OCI-LY7 (cell line): ENCODE data around the gene LY6G6F. TPM values are rescaled to one million over a fixed set of nuclear protein-coding genes. Genes with fewer than 3 reads are reported as not detected.

Experiments
- BruUV-seq: library from RNA; stranded (reverse); fragments of 400-500 nt; replicated peaks from 2 replicates; lab custom pipeline; 2021; lab: Mats Ljungman, UMichigan
- CTCF ChIA-PET: fragments of 300-600 bp; sonication (Branson Sonifier 250); formaldehyde crosslinking; loops from one replicate; lab custom pipeline; 2022; ENCODE audit warnings: antibody characterized with exemption; ENCODE audit not compliant: unreplicated experiment; lab: Charles Lee
- POLR2A ChIA-PET: fragments of 300-600 bp; sonication (Branson Sonifier 250); formaldehyde crosslinking; loops from one replicate; lab custom pipeline; 2022; ENCODE audit warnings: antibody characterized with exemption; lab: Charles Lee
- DNase-seq: peaks from one replicate; pipeline ENCODE4 v3.0.0-alpha.2; 2015; ENCODE audit warnings: low spot score
- H2AFZ ChIP-seq: fragments of 200-600 bp; sonication (generic), shearing (Covaris generic); 2 replicates; pipeline ENCODE4 v1.6.1; 2014; ENCODE audit warnings: mild to moderate bottlenecking, antibody characterized with exemption, low read length, moderate library complexity
- H3K27ac ChIP-seq: fragments of 200-600 bp; sonication (generic); 2 replicates; pipeline ENCODE4 v1.5.1; 2014; ENCODE audit warnings: mixed run types, low read depth, mild to moderate bottlenecking, moderate library complexity, low read length, inconsistent platforms; ENCODE audit not compliant: poor library complexity, severe bottlenecking
- H3K36me3 ChIP-seq: fragments of 200-600 bp; sonication (generic); 2 replicates; pipeline ENCODE4 v1.6.1; 2014; ENCODE audit warnings: mild to moderate bottlenecking, antibody characterized with exemption, low read length, moderate library complexity, mixed read lengths; ENCODE audit not compliant: insufficient read depth
- H3K4me1 ChIP-seq: fragments of 200-600 bp; sonication (generic); 2 replicates; pipeline ENCODE4 v1.5.1; 2014; ENCODE audit warnings: mild to moderate bottlenecking, low read length; ENCODE audit not compliant: insufficient read depth, poor library complexity, severe bottlenecking
- H3K4me2 ChIP-seq: fragments of 200-600 bp; sonication (generic); 2 replicates; pipeline ENCODE4 v1.6.1; 2014; ENCODE audit warnings: mild to moderate bottlenecking, low read length
- H3K4me3 ChIP-seq: fragments of 200-600 bp; sonication (generic); 2 replicates; pipeline ENCODE4 v1.5.1; 2014; ENCODE audit warnings: mild to moderate bottlenecking, low read depth, low read length; ENCODE audit not compliant: poor library complexity, severe bottlenecking
- H3K79me2 ChIP-seq: fragments of 200-600 bp; sonication (generic); 2 replicates; pipeline ENCODE4 v1.6.1; 2016; ENCODE audit warnings: low read depth, mild to moderate bottlenecking, low read length, moderate library complexity, mixed read lengths; ENCODE audit not compliant: insufficient read depth
- H3K9me2 ChIP-seq: fragments of 200-600 bp; sonication (generic); 2 replicates; pipeline ENCODE4 v1.6.1; 2016; ENCODE audit warnings: mild to moderate bottlenecking, low read length, mixed read lengths; ENCODE audit not compliant: insufficient read depth
- H3K9me3 ChIP-seq: fragments of 200-600 bp; sonication (generic); 2 replicates; pipeline ENCODE4 v1.6.1; 2014; ENCODE audit warnings: mild to moderate bottlenecking, mixed run types, low read length, mixed read lengths
- H4K20me1 ChIP-seq: fragments of 200-600 bp; sonication (generic); 2 replicates; pipeline ENCODE4 v1.6.1; 2014; ENCODE audit warnings: mild to moderate bottlenecking, antibody characterized with exemption, low read length, moderate library complexity, mixed read lengths; ENCODE audit not compliant: insufficient read depth
- CTCF ChIP-seq: fragments of 200-600 bp; sonication (generic); conservative IDR thresholded peaks from 2 replicates; pipeline ENCODE4 v1.5.1; 2014; ENCODE audit warnings: mild to moderate bottlenecking, antibody characterized with exemption, low read length, moderate library complexity, mixed read lengths
- EZH2phosphoT487 ChIP-seq: fragments of 200-600 bp; sonication (generic); IDR thresholded peaks from 2 replicates; pipeline ENCODE4 v1.6.1; 2018; ENCODE audit warnings: low read depth, borderline replicate concordance, mild to moderate bottlenecking, mixed run types, antibody characterized with exemption, low read length, moderate library complexity, mixed read lengths
- intact Hi-C: fragments of 100-400 bp; cut with micrococcal nuclease; formaldehyde crosslinking; loops from one replicate; pipeline ENCODE4 v1.10.0; 2022; ENCODE audit not compliant: unreplicated experiment
- microRNA-seq: library from miRNA; unstranded; fragments of <30 nt; microRNA quantifications from one replicate; pipeline ENCODE4 v1.2.0, GENCODE V29; 2022; ENCODE audit warnings: borderline replicate concordance
- small RNA-seq: library from RNA; depleted of rRNA; stranded (forward); fragments of <200 nt; gene quantifications from one replicate; pipeline ENCODE3, GENCODE V24; 2014
- total RNA-seq, 2 experiments: library from RNA; depleted of rRNA in 1 of 2; stranded (reverse); fragments of >200 nt in 1 of 2; shearing (Covaris generic) in 1 of 2; gene quantifications; 2 replicates each; pipeline ENCODE4 v1.2.3, GENCODE V29; 2014 to 2022

LY6G6F gene
- total RNA-seq, 2 experiments from 2014 or later, result not detected

GRCh38 chr6:31752739-31753319, 46.2 kb downstream of the LY6G6F start:
- ChIA-PET CTCF (no interaction called here), POLR2A (interaction anchor here (0.5 to 1.9 kb wide), 3 partner anchors 12 to 92 kb away, joined by 3 to 9 read pairs (median 6); partner anchors contain the start of gene MSH5)
- no peak overlapping the region for H3K4me3 ChIP-seq
- no TSS peak for BruUV-seq
- no peak for DNase-seq
- no peaks in the 10 kb centered on the region for H3K79me2 ChIP-seq
- peaks cover 19% of the 10 kb centered on the region for H3K36me3 ChIP-seq
- no peaks in the 10 kb centered on the region for H3K4me1 ChIP-seq
- H3K9me3 ChIP-seq, result no peaks in the 10 kb centered on the region
- no peak overlapping the region for H3K4me2 ChIP-seq
- H2AFZ ChIP-seq, result no peak overlapping the region
- intact Hi-C loops, result no loop called here
- H4K20me1 ChIP-seq, result no peaks in the 10 kb centered on the region
- TF ChIP-seq EZH2phosphoT487 (no peak), CTCF (no peak)
- no peak overlapping the region for H3K27ac ChIP-seq
- no peaks in the 10 kb centered on the region for H3K9me2 ChIP-seq

- TF ChIP-seq CTCF (no peak), EZH2phosphoT487 (no peak)
- Histone ChIP-seq H3K27ac (no peak overlapping the region), H3K79me2 (no peaks in the 10 kb centered on the region), H3K4me3 (no peak overlapping the region), H2AFZ (no peak overlapping the region), H3K9me3 (no peaks in the 10 kb centered on the region), H3K4me2 (no peak overlapping the region), H4K20me1 (no peaks in the 10 kb centered on the region), H3K9me2 (no peaks in the 10 kb centered on the region), H3K4me1 (no peaks in the 10 kb centered on the region), H3K36me3 (peaks cover 51% of the 10 kb centered on the region)
- no peak for DNase-seq
- ChIA-PET POLR2A (interaction anchor here (0.6 kb wide), 1 partner anchor 1546 kb away, joined by 5 read pairs; no protein-coding TSS in a partner anchor), CTCF (interaction anchor here (0.9 kb wide), 1 partner anchor 46 kb away, joined by 3 read pairs; no protein-coding TSS in a partner anchor)
- no TSS peak for BruUV-seq
- intact Hi-C loops, result no loop called here
These were observed 51.6 kb downstream of the LY6G6F start for GRCh38 chr6:31758281-31758680.

Small RNA genes lying within 50 kb of the gene (microRNA-seq; reads per million reads assigned to microRNA genes)
- 7.6 reads per million, percentile 5 among the genes with 10 or more reads in this experiment for gene MIR4646

Small RNA genes lying within 50 kb of the gene (small RNA-seq; reads per million reads assigned to genes)
- gene LY6G6D (not detected), gene MIR4646 (not detected), gene RF00019 (not detected), gene RNU6-850P (not detected)

Other genes starting within 250 kb of the LY6G6F start
Only the 30 nearest of the 39 such genes appear.
- 17.1 and 21.8 TPM in 2 replicates for gene NFKBIL1, start 159.3 kb upstream of the LY6G6F start, total RNA-seq (2014; rRNA removed; shearing (Covaris generic))
- gene NFKBIL1, start 159.3 kb upstream of the LY6G6F start, total RNA-seq (2022), result 22.7 and 23.2 TPM in 2 replicates
- gene LTA, start 134.6 kb upstream of the LY6G6F start, total RNA-seq (2014; rRNA removed; shearing (Covaris generic)), result 0.98 and 1.1 TPM in 2 replicates
- gene LTA, start 134.6 kb upstream of the LY6G6F start, total RNA-seq (2022), result 4.1 and 4.3 TPM in 2 replicates
- 1.7 and 3.5 TPM in 2 replicates for gene TNF, start 131.3 kb upstream of the LY6G6F start, total RNA-seq (2014; rRNA removed; shearing (Covaris generic))
- gene TNF, start 131.3 kb upstream of the LY6G6F start, total RNA-seq (2022), result 2.5 TPM in 2 replicates
- gene LTB, start 124.4 kb upstream of the LY6G6F start, total RNA-seq (2014; rRNA removed; shearing (Covaris generic)), result 36.5 and 46.8 TPM in 2 replicates
- gene LTB, start 124.4 kb upstream of the LY6G6F start, total RNA-seq (2022), result 36.9 and 39.2 TPM in 2 replicates
- gene LST1, start 120.6 kb upstream of the LY6G6F start, total RNA-seq (2014; rRNA removed; shearing (Covaris generic)), result 1.2 and 3.0 TPM in 2 replicates
- 4.2 and 4.9 TPM in 2 replicates for gene LST1, start 120.6 kb upstream of the LY6G6F start, total RNA-seq (2022)
- gene NCR3, start 113.9 kb upstream of the LY6G6F start, total RNA-seq (2014; rRNA removed; shearing (Covaris generic)), result 1.6 TPM in 1 of 2 replicates, not detected in the other
- 0.74 and 2.0 TPM in 2 replicates for gene NCR3, start 113.9 kb upstream of the LY6G6F start, total RNA-seq (2022)
- 15.3 and 22.0 TPM in 2 replicates for gene AIF1, start 91.6 kb upstream of the LY6G6F start, total RNA-seq (2014; rRNA removed; shearing (Covaris generic))
- gene AIF1, start 91.6 kb upstream of the LY6G6F start, total RNA-seq (2022), result 16.3 and 17.2 TPM in 2 replicates
- 113 and 156 TPM in 2 replicates for gene PRRC2A, start 86.2 kb upstream of the LY6G6F start, total RNA-seq (2014; rRNA removed; shearing (Covaris generic))
- 355 and 379 TPM in 2 replicates for gene PRRC2A, start 86.2 kb upstream of the LY6G6F start, total RNA-seq (2022)
- 191 and 233 TPM in 2 replicates for gene BAG6, start 54.2 kb upstream of the LY6G6F start, total RNA-seq (2014; rRNA removed; shearing (Covaris generic))
- gene BAG6, start 54.2 kb upstream of the LY6G6F start, total RNA-seq (2022), result 320 and 323 TPM in 2 replicates
- 0.13 and 1.5 TPM in 2 replicates for gene APOM, start 51.0 kb upstream of the LY6G6F start, total RNA-seq (2014; rRNA removed; shearing (Covaris generic))
- gene APOM, start 51.0 kb upstream of the LY6G6F start, total RNA-seq (2022), result 2.1 and 3.6 TPM in 2 replicates
- gene C6orf47, start 46.1 kb upstream of the LY6G6F start, total RNA-seq (2014; rRNA removed; shearing (Covaris generic)), result 17.5 and 18.5 TPM in 2 replicates
- 16.7 and 17.4 TPM in 2 replicates for gene C6orf47, start 46.1 kb upstream of the LY6G6F start, total RNA-seq (2022)
- gene GPANK1, start 41.9 kb upstream of the LY6G6F start, total RNA-seq (2014; rRNA removed; shearing (Covaris generic)), result 34.3 and 50.9 TPM in 2 replicates
- 38.8 and 40.7 TPM in 2 replicates for gene GPANK1, start 41.9 kb upstream of the LY6G6F start, total RNA-seq (2022)
- 207 and 230 TPM in 2 replicates for gene CSNK2B, start 40.8 kb upstream of the LY6G6F start, total RNA-seq (2014; rRNA removed; shearing (Covaris generic))
- 245 and 254 TPM in 2 replicates for gene CSNK2B, start 40.8 kb upstream of the LY6G6F start, total RNA-seq (2022)
- gene LY6G5B, start 36.9 kb upstream of the LY6G6F start, total RNA-seq (2014; rRNA removed; shearing (Covaris generic)), result 12.3 and 15.9 TPM in 2 replicates
- 28.7 and 32.0 TPM in 2 replicates for gene LY6G5B, start 36.9 kb upstream of the LY6G6F start, total RNA-seq (2022)
- 1.6 and 1.8 TPM in 2 replicates for gene LY6G5C, start 25.8 kb upstream of the LY6G6F start, total RNA-seq (2014; rRNA removed; shearing (Covaris generic))
- gene LY6G5C, start 25.8 kb upstream of the LY6G6F start, total RNA-seq (2022), result 2.5 and 3.5 TPM in 2 replicates
- gene ABHD16A, start 3.5 kb upstream of the LY6G6F start, total RNA-seq (2014; rRNA removed; shearing (Covaris generic)), result 28.6 and 34.8 TPM in 2 replicates
- gene ABHD16A, start 3.5 kb upstream of the LY6G6F start, total RNA-seq (2022), result 32.7 and 35.2 TPM in 2 replicates
- gene LY6G6D, start 8.5 kb downstream of the LY6G6F start, total RNA-seq (2014; rRNA removed; shearing (Covaris generic)), result not detected in 2 replicates
- gene LY6G6D, start 8.5 kb downstream of the LY6G6F start, total RNA-seq (2022), result not detected in 2 replicates
- not detected in 2 replicates for gene LY6G6C, start 14.9 kb downstream of the LY6G6F start, total RNA-seq (2014; rRNA removed; shearing (Covaris generic))
- gene LY6G6C, start 14.9 kb downstream of the LY6G6F start, total RNA-seq (2022), result not detected in 2 replicates
- not detected in 2 replicates for gene MPIG6B, start 16.5 kb downstream of the LY6G6F start, total RNA-seq (2014; rRNA removed; shearing (Covaris generic))
- gene MPIG6B, start 16.5 kb downstream of the LY6G6F start, total RNA-seq (2022), result not detected in 2 replicates
- 14.0 and 20.6 TPM in 2 replicates for gene DDAH2, start 22.4 kb downstream of the LY6G6F start, total RNA-seq (2014; rRNA removed; shearing (Covaris generic))
- gene DDAH2, start 22.4 kb downstream of the LY6G6F start, total RNA-seq (2022), result 20.4 and 26.4 TPM in 2 replicates
- 376 and 413 TPM in 2 replicates for gene CLIC1, start 29.7 kb downstream of the LY6G6F start, total RNA-seq (2014; rRNA removed; shearing (Covaris generic))
- 314 and 318 TPM in 2 replicates for gene CLIC1, start 29.7 kb downstream of the LY6G6F start, total RNA-seq (2022)
- 104 and 108 TPM in 2 replicates for gene MSH5, start 33.1 kb downstream of the LY6G6F start, total RNA-seq (2014; rRNA removed; shearing (Covaris generic))
- 218 and 258 TPM in 2 replicates for gene MSH5, start 33.1 kb downstream of the LY6G6F start, total RNA-seq (2022)
- gene SAPCD1, start 55.8 kb downstream of the LY6G6F start, total RNA-seq (2014; rRNA removed; shearing (Covaris generic)), result 31.3 and 47.1 TPM in 2 replicates
- gene SAPCD1, start 55.8 kb downstream of the LY6G6F start, total RNA-seq (2022), result 53.5 and 66.8 TPM in 2 replicates
- 2.1 and 2.2 TPM in 2 replicates for gene VWA7, start 70.5 kb downstream of the LY6G6F start, total RNA-seq (2014; rRNA removed; shearing (Covaris generic))
- gene VWA7, start 70.5 kb downstream of the LY6G6F start, total RNA-seq (2022), result 3.7 and 6.5 TPM in 2 replicates
- gene VARS1, start 88.9 kb downstream of the LY6G6F start, total RNA-seq (2014; rRNA removed; shearing (Covaris generic)), result 47.0 and 51.2 TPM in 2 replicates
- 118 and 137 TPM in 2 replicates for gene VARS1, start 88.9 kb downstream of the LY6G6F start, total RNA-seq (2022)
- gene LSM2, start 100.1 kb downstream of the LY6G6F start, total RNA-seq (2014; rRNA removed; shearing (Covaris generic)), result 65.2 and 78.4 TPM in 2 replicates
- gene LSM2, start 100.1 kb downstream of the LY6G6F start, total RNA-seq (2022), result 78.0 and 82.6 TPM in 2 replicates
- 0.19 TPM in 1 of 2 replicates, not detected in the other for gene HSPA1L, start 108.4 kb downstream of the LY6G6F start, total RNA-seq (2014; rRNA removed; shearing (Covaris generic))
- gene HSPA1L, start 108.4 kb downstream of the LY6G6F start, total RNA-seq (2022), result 0.15 and 0.49 TPM in 2 replicates
- 0.22 and 0.41 TPM in 2 replicates for gene HSPA1A, start 108.7 kb downstream of the LY6G6F start, total RNA-seq (2014; rRNA removed; shearing (Covaris generic))
- 0.81 and 2.2 TPM in 2 replicates for gene HSPA1A, start 108.7 kb downstream of the LY6G6F start, total RNA-seq (2022)
- 160 and 177 TPM in 2 replicates for gene HSPA1B, start 120.9 kb downstream of the LY6G6F start, total RNA-seq (2014; rRNA removed; shearing (Covaris generic))
- gene HSPA1B, start 120.9 kb downstream of the LY6G6F start, total RNA-seq (2022), result 40.1 and 60.9 TPM in 2 replicates
- 5.5 and 7.0 TPM in 2 replicates for gene NEU1, start 156.0 kb downstream of the LY6G6F start, total RNA-seq (2014; rRNA removed; shearing (Covaris generic))
- gene NEU1, start 156.0 kb downstream of the LY6G6F start, total RNA-seq (2022), result 10.6 and 13.4 TPM in 2 replicates